Kidney (tissue), 14 donors: Measurements from ENCODE around the gene ZIC4. TPM values are rescaled to one million over a fixed set of nuclear protein-coding genes. Genes with fewer than 3 reads are reported as not detected.

Source experiments
- DNase-seq, 5 donors: peaks; one replicate each; pipeline ENCODE4 v3.0.0-alpha.2; 2013 to 2020
- FAIRE-seq: peaks from 2 replicates; lab custom pipeline; 2012; peaks lifted over from hg19 to GRCh38; lab: Jason Lieb, UNC
- H3K27ac ChIP-seq, 2 donors: one replicate each; pipeline ENCODE4 v1.7.0; 2013; ENCODE audit warnings: low read depth in 2 of 2, low read length in 2 of 2, inconsistent platforms in 1 of 2
- H3K27me3 ChIP-seq: one replicate; pipeline ENCODE4 v1.7.1; 2013; ENCODE audit warnings: low read length, inconsistent platforms; ENCODE audit not compliant: control insufficient read depth, insufficient read depth
- H3K36me3 ChIP-seq, 3 donors: one replicate each; pipeline versions ENCODE4 v1.7.0 to v1.7.1; 2013; ENCODE audit warnings: low read length in 3 of 3, control low read depth in 1 of 3, inconsistent platforms in 1 of 3; ENCODE audit not compliant: insufficient read depth in 3 of 3, control insufficient read depth in 2 of 3
- H3K4me1 ChIP-seq, 3 donors: one replicate each; pipeline versions ENCODE4 v1.7.0 to v1.7.1; 2013; ENCODE audit warnings: low read length in 3 of 3, inconsistent platforms in 1 of 3, low read depth in 1 of 3; ENCODE audit not compliant: control insufficient read depth in 2 of 3, insufficient read depth in 2 of 3
- H3K4me3 ChIP-seq, 3 donors: one replicate each; pipeline versions ENCODE4 v1.7.0 to v1.8.1; 2013; ENCODE audit warnings: low read length in 3 of 3, control low read depth in 1 of 3, inconsistent platforms in 1 of 3
- H3K9ac ChIP-seq, 3 donors: one replicate each; pipeline versions ENCODE4 v1.7.0 to v1.7.1; 2013; ENCODE audit warnings: low read length in 3 of 3, control low read depth in 1 of 3, inconsistent platforms in 1 of 3
- H3K9me3 ChIP-seq, 3 donors: one replicate each; pipeline versions ENCODE4 v1.7.0 to v1.7.1; 2013; ENCODE audit warnings: low read length in 3 of 3, control low read depth in 1 of 3, inconsistent platforms in 1 of 3; ENCODE audit not compliant: control insufficient read depth in 2 of 3, insufficient read depth in 1 of 3
- CTCF ChIP-seq: IDR thresholded peaks from 3 replicates; pipeline ENCODE4 v1.5.1; 2012; ENCODE audit warnings: mild to moderate bottlenecking, moderate library complexity, borderline replicate concordance; ENCODE audit not compliant: insufficient read depth; ENCODE audit errors: extremely low read depth
- intact Hi-C: fragments of 100-400 bp; cut with DNase I; formaldehyde crosslinking; loops from one replicate; pipeline ENCODE4 v1.11.1; 2022
- polyA plus RNA-seq: library from polyadenylated mRNA; stranded (reverse); fragments of 350-450 nt; fragmentation: Illumina TruSeq; extraction: RNeasy Lipid Tissue Mini Kit (QIAGEN cat#74804); gene quantifications from one replicate; pipeline ENCODE4 v1.2.3, GENCODE V29; 2014; ENCODE audit warnings: low read depth, low replicate concordance; ENCODE audit not compliant: insufficient read depth
- total RNA-seq: library from RNA; stranded (reverse); fragmentation: NEBNext Ultra II Directional; extraction: Animal tissue kit (Norgen Biotek cat#: 25700); gene quantifications from one replicate; pipeline ENCODE4 v1.2.1, GENCODE V29; 2021
- donor health status: control.
- donor health status: control.
- donor health status: control.
- donor health status: control.
- donor health status: control.
- donor health status: DM: yes; HTN: yes; CAD: no.
- donor health status: Normal renal cell carcinoma (clear cell type).

Gene ZIC4
- total and polyA plus RNA-seq, 2 donors from 2014 or later, result not detected

GRCh38 chr3:147395899-147396711, 10.2 kb downstream of the ZIC4 start:
- Histone ChIP-seq H3K4me1 (peaks cover 0 to 6% (median 0%) of the 10 kb centered on the region in 3 donors), H3K27ac (no peak overlapping the region), H3K27me3 (peaks cover 74% of the 10 kb centered on the region), H3K4me3 (no peak overlapping the region), H3K36me3 (no peaks in the 10 kb centered on the region), H3K9ac (no peak overlapping the region), H3K9me3 (no peaks in the 10 kb centered on the region)
- intact Hi-C loops, result no loop called here
- DNase-seq (peak in 1 of 5 donors; percentile 32), FAIRE-seq (no peak)
- TF ChIP-seq CTCF, result no peak

- DNase-seq (no peak), FAIRE-seq (no peak)
- Histone ChIP-seq H3K4me1 (peaks cover 0 to 8% (median 0%) of the 10 kb centered on the region in 3 donors), H3K27me3 (peaks cover 72% of the 10 kb centered on the region), H3K9me3 (no peaks in the 10 kb centered on the region), H3K9ac (no peak overlapping the region), H3K27ac (no peak overlapping the region), H3K4me3 (no peak overlapping the region), H3K36me3 (no peaks in the 10 kb centered on the region)
- no peak for TF ChIP-seq CTCF
- intact Hi-C loops, result no loop called here
Observed at GRCh38 chr3:147394884-147395225, 11.5 kb downstream of the ZIC4 start.

- Histone ChIP-seq H3K36me3 (no peaks in the 10 kb centered on the region), H3K9me3 (no peaks in the 10 kb centered on the region), H3K27ac (no peak overlapping the region), H3K9ac (no peak overlapping the region), H3K27me3 (peaks cover 76% of the 10 kb centered on the region), H3K4me1 (peaks cover 0 to 8% (median 0%) of the 10 kb centered on the region in 3 donors), H3K4me3 (peak overlapping the region in 1 of 3 donors; percentile 3)
- DNase-seq (no peak), FAIRE-seq (no peak)
- intact Hi-C loops, result no loop called here
- no peak for TF ChIP-seq CTCF
Observed at GRCh38 chr3:147393943-147394883, 12.1 kb downstream of the ZIC4 start.
